Measurements from ENCODE around the gene C19orf25.
"Not testable (repeated sequence)": the region's sequence is repeated elsewhere in the genome, so short reads cannot be mapped to it uniquely, and the experiment has no call there.

The C19orf25 gene

GRCh38 chr19:1445932-1446712, 32.9 kb downstream of the C19orf25 start:
- no peak for FAIRE-seq
- TF ChIP-seq CTCF (IDR thresholded peaks at IDR 0.05; ENCODE audit: insufficient read depth, missing control alignments) = no peak
- DNase-seq (ENCODE audit: insufficient read length, low spot score) = peak; percentile 93

- peak; percentile 67 for TF ChIP-seq CTCF (IDR thresholded peaks at IDR 0.05; ENCODE audit: insufficient read depth, missing control alignments)
- FAIRE-seq (no peak), DNase-seq (ENCODE audit: insufficient read length, low spot score) (peak; percentile 91)
Measured at GRCh38 chr19:1445185-1445931, 33.7 kb downstream of the C19orf25 start.

- no peak for TF ChIP-seq CTCF (IDR thresholded peaks at IDR 0.05; ENCODE audit: insufficient read depth, missing control alignments)
- FAIRE-seq = no peak
- no peak for DNase-seq (ENCODE audit: insufficient read length, low spot score)
Measured at GRCh38 chr19:1441677-1442438, 37.2 kb downstream of the C19orf25 start.

GRCh38 chr19:1441022-1441426, 38.0 kb downstream of the C19orf25 start:
- no peak for FAIRE-seq
- no peak for TF ChIP-seq CTCF (IDR thresholded peaks at IDR 0.05; ENCODE audit: insufficient read depth, missing control alignments)
- no peak for DNase-seq (ENCODE audit: insufficient read length, low spot score)

- FAIRE-seq (no peak), DNase-seq (ENCODE audit: insufficient read length, low spot score) (no peak)
- no peak for TF ChIP-seq CTCF (IDR thresholded peaks at IDR 0.05; ENCODE audit: insufficient read depth, missing control alignments)
Measured at GRCh38 chr19:1440418-1440801, 38.6 kb downstream of the C19orf25 start.

GRCh38 chr19:1439525-1440417, 39.2 kb downstream of the C19orf25 start:
- not testable (repeated sequence) for DNase-seq (ENCODE audit: insufficient read length, low spot score); FAIRE-seq

GRCh38 chr19:1438933-1439354, 40.1 kb downstream of the C19orf25 start:
- DNase-seq (ENCODE audit: insufficient read length, low spot score) (no peak), FAIRE-seq (no peak)
- no peak for TF ChIP-seq CTCF (IDR thresholded peaks at IDR 0.05; ENCODE audit: insufficient read depth, missing control alignments)
